SKM-1 treated with dmso at 0.1 percent for 144 hours (cell line): Measurements from ENCODE around the gene CHRDL2.

Source experiments
- DNase-seq: peaks from one replicate; lab custom pipeline; 2025; ENCODE audit not compliant: unreplicated experiment; lab: John Stamatoyannopoulos, UW

The CHRDL2 gene

GRCh38 chr11:74686792-74687191 is 44.4 kb downstream of the CHRDL2 start:
- DNase-seq, result no peak

GRCh38 chr11:74685905-74686304 is 45.3 kb downstream of the CHRDL2 start:
- DNase-seq, result no peak

- no peak for DNase-seq
Observed at GRCh38 chr11:74685338-74685737, 45.9 kb downstream of the CHRDL2 start.

- no peak for DNase-seq
Observed at GRCh38 chr11:74684661-74685060, 46.6 kb downstream of the CHRDL2 start.

GRCh38 chr11:74683941-74684481 is 47.2 kb downstream of the CHRDL2 start:
- no peak for DNase-seq

- DNase-seq, result no peak
Observed at GRCh38 chr11:74683279-74683871, 47.9 kb downstream of the CHRDL2 start.

- DNase-seq, result no peak
Observed at GRCh38 chr11:74682731-74683278, 48.4 kb downstream of the CHRDL2 start.

- DNase-seq, result no peak
Observed at GRCh38 chr11:74681686-74682651, 49.3 kb downstream of the CHRDL2 start.

GRCh38 chr11:74680703-74681531 is 50.3 kb downstream of the CHRDL2 start:
- DNase-seq, result no peak

GRCh38 chr11:74680035-74680671 is 51.1 kb downstream of the CHRDL2 start:
- no peak for DNase-seq

GRCh38 chr11:74679513-74679865 is 51.7 kb downstream of the CHRDL2 start:
- no peak for DNase-seq

- DNase-seq, result no peak
Observed at GRCh38 chr11:74678591-74679512, 52.4 kb downstream of the CHRDL2 start.

GRCh38 chr11:74678041-74678440 is 53.2 kb downstream of the CHRDL2 start:
- DNase-seq, result no peak

GRCh38 chr11:74677131-74677530 is 54.1 kb downstream of the CHRDL2 start:
- DNase-seq, result no peak

GRCh38 chr11:74676596-74676995 is 54.6 kb downstream of the CHRDL2 start:
- no peak for DNase-seq

- DNase-seq, result no peak
Observed at GRCh38 chr11:74675761-74676160, 55.5 kb downstream of the CHRDL2 start.

GRCh38 chr11:74673693-74674360 is 57.4 kb downstream of the CHRDL2 start:
- no peak for DNase-seq

GRCh38 chr11:74672956-74673692 is 58.1 kb downstream of the CHRDL2 start:
- DNase-seq, result no peak
